ENCODE data around the gene ABCA9. TPM values are rescaled to one million over a fixed set of nuclear protein-coding genes. Genes with fewer than 3 reads are reported as not detected.
A peak's percentile ranks its signal among the peaks of the same experiment; 100 is the strongest.
"Not testable (repeated sequence)": the region's sequence is repeated elsewhere in the genome, so short reads cannot be mapped to it uniquely, and the experiment has no call there.

ABCA9 gene
- total RNA-seq: 10 to 100 TPM; 22.5 to 29.7 TPM
- long read RNA-seq, partial matches to known transcripts: 1 of 4 reads
- long read RNA-seq, other reads (novel, unspliced or antisense): 3 of 4 reads

- DNase-seq (no peak), ATAC-seq (peak; percentile 84 to 86)
- intact Hi-C loops (cut with DNase I): no loop called here
These were observed at the start of gene ABCA9 for GRCh38 chr17:69060822-69061221. TSS of gene ABCA9 (minus strand) at chr17:69060927. CDS start at chr17:69051126, 9,801 bp downstream.

GRCh38 chr17:69105907-69106730, 45.4 kb upstream of the ABCA9 start:
- intact Hi-C loops (cut with DNase I): no loop called here
- no peak for DNase-seq
- no peak for ATAC-seq

- intact Hi-C loops (cut with DNase I): no loop called here
- DNase-seq: no peak
These were observed 43.0 kb upstream of the ABCA9 start for GRCh38 chr17:69103557-69104233.

GRCh38 chr17:69098625-69099024, 37.9 kb upstream of the ABCA9 start:
- DNase-seq (no peak), ATAC-seq (no peak)
- intact Hi-C loops (cut with DNase I): no loop called here

More at GRCh38 chr17:69103557-69104233, 43.0 kb upstream of the ABCA9 start:
- no peak for ATAC-seq

GRCh38 chr17:69096541-69096940, 35.8 kb upstream of the ABCA9 start:
- no peak for ATAC-seq
- intact Hi-C loops (cut with DNase I): no loop called here
- DNase-seq: no peak

GRCh38 chr17:69093995-69094394, 33.3 kb upstream of the ABCA9 start:
- intact Hi-C loops (cut with DNase I): no loop called here
- DNase-seq (no peak), ATAC-seq (no peak)

DNA sequence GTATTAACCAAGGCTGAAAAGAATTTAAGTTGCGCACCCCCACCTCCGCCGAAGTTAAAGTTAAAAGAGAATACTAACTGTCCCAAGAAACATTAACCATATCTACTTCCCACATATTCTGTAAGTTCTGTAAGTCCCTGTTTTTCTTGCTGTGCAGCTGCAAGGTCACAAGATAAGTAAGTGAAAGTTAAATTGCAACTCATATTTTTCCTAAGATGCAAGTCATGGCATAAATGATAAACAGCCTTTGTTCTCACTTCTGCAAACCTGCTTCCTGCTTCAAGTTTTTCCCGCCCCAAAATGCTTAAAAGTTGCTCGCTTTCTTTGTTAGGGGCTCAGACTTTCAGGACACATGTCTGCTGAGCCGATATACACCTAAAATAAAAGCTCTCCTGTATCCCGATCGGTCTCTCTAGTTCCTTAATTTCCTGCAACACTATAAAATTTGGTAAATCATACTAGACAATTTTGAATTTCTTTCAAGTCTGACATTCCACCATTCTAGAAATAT, 32.6 kb upstream of the ABCA9 start:
- ATAC-seq (peak in 1 of 2 donors; percentile 21), DNase-seq (no peak)
- intact Hi-C loops (cut with DNase I): no loop called here

GRCh38 chr17:69090365-69090764, 29.6 kb upstream of the ABCA9 start:
- ATAC-seq (no peak), DNase-seq (no peak)
- intact Hi-C loops (cut with DNase I): no loop called here

GRCh38 chr17:69088643-69089200, 28.0 kb upstream of the ABCA9 start:
- no peak for DNase-seq
- no peak for ATAC-seq
- intact Hi-C loops (cut with DNase I): no loop called here

GRCh38 chr17:69086641-69087040, 25.9 kb upstream of the ABCA9 start:
- ATAC-seq: no peak
- no peak for DNase-seq
- intact Hi-C loops (cut with DNase I): no loop called here

DNA sequence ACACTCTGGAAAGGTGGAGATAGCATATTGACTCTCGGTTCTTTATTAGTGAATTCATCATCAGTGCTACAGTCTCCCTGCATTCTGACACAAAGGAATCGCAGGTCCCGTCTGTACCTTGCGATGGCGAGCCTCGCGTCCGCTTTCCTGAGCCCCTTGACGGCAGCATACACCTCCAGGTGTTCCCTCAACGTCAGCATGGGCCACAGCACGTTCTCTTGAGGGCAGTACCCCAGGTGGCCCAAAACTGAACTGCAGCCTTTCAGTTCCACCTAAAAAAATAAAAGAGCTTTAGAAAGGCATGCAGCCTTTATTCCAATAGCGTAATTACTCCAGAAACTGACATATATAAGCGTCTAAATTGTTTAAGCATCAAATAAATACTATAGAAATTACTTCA, 24.2 kb upstream of the ABCA9 start:
- intact Hi-C loops (cut with DNase I): no loop called here
- ATAC-seq (no peak), DNase-seq (no peak)

DNA sequence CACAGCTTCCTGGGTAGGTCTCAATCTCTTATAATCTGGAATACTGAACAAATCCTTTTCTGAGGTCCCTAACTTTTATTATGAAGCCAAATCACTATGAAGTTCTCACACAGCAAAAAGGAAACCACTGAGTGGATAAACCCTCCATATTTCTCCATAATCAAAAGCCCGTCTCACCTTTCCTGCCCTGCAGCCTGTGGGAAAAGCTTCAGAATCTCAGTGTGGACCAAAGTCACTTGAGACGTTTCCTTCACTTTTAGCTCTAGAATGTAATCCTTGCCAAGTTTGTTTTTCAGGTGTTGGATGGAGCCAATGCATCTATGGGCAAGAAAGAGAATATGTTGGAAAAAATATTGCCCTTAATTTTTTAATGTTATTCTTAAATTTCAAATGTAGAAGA, 22.0 kb upstream of the ABCA9 start:
- intact Hi-C loops (cut with DNase I): no loop called here
- no peak for ATAC-seq
- DNase-seq: no peak

DNA sequence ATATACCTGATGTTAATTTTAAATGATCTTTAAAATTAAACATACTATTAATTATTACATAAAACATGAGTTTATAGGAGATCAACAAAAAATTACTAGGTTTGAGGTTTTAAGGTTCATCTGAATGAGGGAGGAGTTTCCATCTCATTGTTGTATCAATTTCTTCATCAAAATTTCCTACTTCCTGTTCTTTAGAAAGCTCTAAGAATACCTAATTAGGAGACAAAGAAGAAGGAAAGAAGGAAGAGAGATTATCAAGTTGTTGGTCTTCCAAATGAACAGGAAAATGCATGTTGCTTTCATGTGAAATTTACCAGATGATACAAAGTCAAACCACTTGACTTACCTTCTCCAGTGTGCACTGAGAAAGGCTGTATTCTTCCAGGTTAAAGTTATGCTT, 18.1 kb upstream of the ABCA9 start:
- ATAC-seq (no peak), DNase-seq (no peak)
- intact Hi-C loops (cut with DNase I): no loop called here

GRCh38 chr17:69075823-69076222, 15.1 kb upstream of the ABCA9 start:
- ATAC-seq (no peak), DNase-seq (no peak)
- intact Hi-C loops (cut with DNase I): no loop called here

GRCh38 chr17:69073392-69073791, 12.7 kb upstream of the ABCA9 start:
- ATAC-seq; intact Hi-C loops (cut with DNase I); DNase-seq: not testable (repeated sequence)

- intact Hi-C loops (cut with DNase I); DNase-seq; ATAC-seq: not testable (repeated sequence)
These were observed 12.1 kb upstream of the ABCA9 start for GRCh38 chr17:69072803-69073256.

DNA sequence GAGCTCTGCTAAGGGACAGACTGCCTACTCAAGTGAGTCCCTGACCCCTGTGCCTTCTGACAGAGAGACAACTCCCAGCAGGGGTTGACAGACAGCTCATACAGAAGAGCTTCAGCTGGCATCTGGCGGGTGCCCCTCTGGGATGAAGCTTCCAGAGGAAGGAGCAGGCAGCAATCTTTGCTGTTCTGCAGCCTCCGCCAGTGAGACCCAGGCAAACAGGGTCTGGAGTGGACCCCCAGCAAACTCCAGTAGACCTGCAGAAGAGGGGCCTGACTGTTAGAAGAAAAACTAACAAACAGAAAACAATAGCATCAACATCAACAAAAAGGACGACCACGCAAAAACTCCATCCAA, 10.5 kb upstream of the ABCA9 start:
- DNase-seq; ATAC-seq; intact Hi-C loops (cut with DNase I): not testable (repeated sequence)

- ATAC-seq; DNase-seq; intact Hi-C loops (cut with DNase I): not testable (repeated sequence)
These were observed 9.9 kb upstream of the ABCA9 start for GRCh38 chr17:69070378-69071232.

GRCh38 chr17:69069226-69069750, 8.6 kb upstream of the ABCA9 start:
- intact Hi-C loops (cut with DNase I): no loop called here
- DNase-seq: no peak
- no peak for ATAC-seq
